B cell (primary cell): ENCODE measurements around the gene ABHD16A. TPM values are rescaled to one million over a fixed set of nuclear protein-coding genes. Genes with fewer than 3 reads are reported as not detected.

Source experiments
- ATAC-seq: fragments of 200-7000 bp; cut with Tn5 transposase; one replicate; pipeline ENCODE4 v1.10.0; 2021; ENCODE audit warnings: low read depth, mild to moderate bottlenecking, moderate number of reproducible peaks, moderate library complexity
- CTCF ChIA-PET: fragments of 350-600 bp; sonication (Branson Sonifier 250); formaldehyde crosslinking; loops from one replicate; lab custom pipeline; 2021; ENCODE audit warnings: antibody characterized with exemption, inconsistent platforms; lab: Charles Lee
- POLR2A ChIA-PET: fragments of 350-600 bp; sonication (Branson Sonifier 250); formaldehyde crosslinking; loops from one replicate; lab custom pipeline; 2021; ENCODE audit warnings: antibody characterized with exemption; lab: Charles Lee
- DNase-seq: peaks from one replicate; pipeline ENCODE4 v3.0.0; 2013
- H2AFZ ChIP-seq: 2 replicates; pipeline ENCODE4 v1.6.1; 2012; ENCODE audit warnings: mild to moderate bottlenecking, low read depth, low read length; ENCODE audit not compliant: insufficient read depth, poor library complexity, severe bottlenecking
- H3K27ac ChIP-seq, 2 donors: 1 replicate in 1 of 2; 2 replicates in 1 of 2; pipeline ENCODE4 v1.5.1; 2012 to 2013; ENCODE audit warnings: low read length in 2 of 2, mild to moderate bottlenecking in 2 of 2, moderate library complexity in 1 of 2
- H3K27me3 ChIP-seq, 4 experiments: fragments of 200-600 bp in 1 of 4; sonication (generic) in 1 of 4; replicated peaks in 1 of 4; 1 replicate in 2 of 4; 2 replicates in 2 of 4; pipeline versions ENCODE4 v1.6.1 to v1.7.0; 2013 to 2016; ENCODE audit warnings: low read length in 3 of 4, mild to moderate bottlenecking in 2 of 4, mixed read lengths in 1 of 4, moderate library complexity in 1 of 4; ENCODE audit not compliant: insufficient read depth in 4 of 4, control insufficient read depth in 3 of 4; ENCODE audit errors: control extremely low read depth in 1 of 4
- H3K36me3 ChIP-seq, 2 experiments: replicated peaks in 1 of 2; 1 replicate in 1 of 2; 2 replicates in 1 of 2; pipeline versions ENCODE4 v1.6.1 to v1.7.1; 2013; ENCODE audit warnings: low read length in 1 of 2; ENCODE audit not compliant: insufficient read depth in 2 of 2, control insufficient read depth in 1 of 2; ENCODE audit errors: control extremely low read depth in 1 of 2, extremely low read depth in 1 of 2
- H3K4me1 ChIP-seq, 2 donors: fragments of 200-600 bp in 1 of 2; sonication (generic) in 1 of 2; 1 replicate in 1 of 2; 2 replicates in 1 of 2; pipeline versions ENCODE4 v1.5.1 to v1.6.1; 2013 to 2017; ENCODE audit warnings: low read length in 2 of 2; ENCODE audit not compliant: control insufficient read depth in 2 of 2, insufficient read depth in 2 of 2
- H3K4me2 ChIP-seq: replicated peaks from 2 replicates; pipeline ENCODE3; 2012; ENCODE audit warnings: mild to moderate bottlenecking, low read depth, low read length; ENCODE audit not compliant: poor library complexity, severe bottlenecking
- H3K4me3 ChIP-seq, 5 experiments: fragments of 200-600 bp in 1 of 5; sonication (generic) in 1 of 5; 1 replicate in 3 of 5; 2 replicates in 2 of 5; pipeline versions ENCODE4 v1.5.1 to v1.7.0; 2011 to 2016; ENCODE audit warnings: low read length in 4 of 5, mild to moderate bottlenecking in 4 of 5, low read depth in 2 of 5, control low read depth in 1 of 5, moderate library complexity in 1 of 5; ENCODE audit not compliant: insufficient read depth in 1 of 5; ENCODE audit errors: control extremely low read depth in 1 of 5, extremely low read depth in 1 of 5
- H3K79me2 ChIP-seq: fragments of 200-600 bp; sonication (generic); one replicate; pipeline ENCODE4 v1.6.0; 2016; ENCODE audit warnings: low read length; ENCODE audit not compliant: control insufficient read depth, insufficient read depth
- H3K9ac ChIP-seq: fragments of 200-600 bp; sonication (generic); 2 replicates; pipeline ENCODE4 v1.6.1; 2017; ENCODE audit warnings: mild to moderate bottlenecking, low read length, moderate library complexity
- H3K9me3 ChIP-seq, 3 donors: one replicate each; pipeline versions ENCODE4 v1.6.1 to v1.7.1; 2013; ENCODE audit warnings: low read length in 2 of 3; ENCODE audit not compliant: control insufficient read depth in 2 of 3, insufficient read depth in 1 of 3; ENCODE audit errors: control extremely low read depth in 1 of 3
- H4K20me1 ChIP-seq: 2 replicates; pipeline ENCODE4 v1.6.0; 2012; ENCODE audit warnings: mild to moderate bottlenecking, low read length; ENCODE audit not compliant: insufficient read depth, control insufficient read depth, poor library complexity, severe bottlenecking
- H3K27ac Mint-ChIP-seq: one replicate; pipeline ENCODE4 v1.8.0; 2021; ENCODE audit warnings: mixed read lengths
- H3K27me3 Mint-ChIP-seq: one replicate; pipeline ENCODE4 v1.8.0; 2021; ENCODE audit warnings: mixed read lengths
- H3K4me1 Mint-ChIP-seq: one replicate; pipeline ENCODE4 v1.8.0; 2021; ENCODE audit warnings: mixed read lengths
- H3K4me3 Mint-ChIP-seq: one replicate; pipeline ENCODE4 v1.8.0; 2021; ENCODE audit warnings: mixed read lengths
- H3K9me3 Mint-ChIP-seq: one replicate; pipeline ENCODE4 v1.8.0; 2022; ENCODE audit warnings: mixed read lengths; ENCODE audit not compliant: insufficient read depth
- CTCF ChIP-seq: fragments of 200-600 bp; IDR thresholded peaks from one replicate; pipeline ENCODE4 v1.8.0; 2022; ENCODE audit warnings: antibody characterized with exemption, mild to moderate bottlenecking
- EZH2 ChIP-seq: IDR thresholded peaks from 2 replicates; pipeline ENCODE4 v1.6.1; 2012; ENCODE audit warnings: borderline replicate concordance, low read depth, mild to moderate bottlenecking, moderate library complexity, low read length; ENCODE audit not compliant: insufficient read depth, poor library complexity, severe bottlenecking
- WGBS: methylation state at CpG from one replicate; pipeline ENCODE4 v1.1.5; 2013; ENCODE audit warnings: missing lambda C conversion rate; ENCODE audit not compliant: insufficient coverage; 5-methylcytosine and 5-hydroxymethylcytosine counted together
- intact Hi-C: fragments of 100-400 bp; cut with micrococcal nuclease; formaldehyde crosslinking; loops from one replicate; pipeline ENCODE4 v1.10.0; 2022
- polyA plus RNA-seq: library from polyadenylated mRNA; depleted of rRNA; stranded (reverse); fragments of >200 nt; gene quantifications from 2 replicates; pipeline ENCODE4 v1.2.3, GENCODE V29; 2012
- total RNA-seq, 2 donors: library from RNA; stranded (reverse); fragments of 120-200 nt in 1 of 2; gene quantifications; 1 replicate in 1 of 2; 2 replicates in 1 of 2; pipeline versions ENCODE4 v1.2.3 to v1.2.4, GENCODE V29; 2013 to 2022

The ABHD16A gene
- total and polyA plus RNA-seq, 2 donors (not counting 1 experiment from before 2014, with no cell fraction given), result 78.3 to 97.5 TPM

- no peak overlapping the region for H3K27ac Mint-ChIP-seq
- H3K27me3 Mint-ChIP-seq, result no peaks in the 10 kb centered on the region
- H3K4me3 ChIP-seq, result no peak overlapping the region
- WGBS, result 97% methylated on average over 5 of the region's 10 CpGs
- no peaks in the 10 kb centered on the region for H3K9me3 ChIP-seq
- H3K9ac ChIP-seq, result no peak overlapping the region
- no peak overlapping the region for H2AFZ ChIP-seq
- TF ChIP-seq CTCF (no peak), EZH2 (no peak)
- no peak for DNase-seq
- H3K4me2 ChIP-seq, result no peak overlapping the region
- no peak overlapping the region for H3K4me3 Mint-ChIP-seq
- no peaks in the 10 kb centered on the region for H3K79me2 ChIP-seq
- H3K27ac ChIP-seq, result no peak overlapping the region
- no peaks in the 10 kb centered on the region for H3K4me1 Mint-ChIP-seq
- ATAC-seq, result no peak
- ChIA-PET CTCF (interaction anchor here (0.5 to 1.4 kb wide), 2 partner anchors 13 to 59 kb away, joined by 3 to 4 read pairs; no protein-coding TSS in a partner anchor), POLR2A (interaction anchor here (1.0 to 1.8 kb wide), 2 partner anchors 13 to 18 kb away, joined by 4 to 5 read pairs; partner anchors contain the start of gene BAG6)
- H4K20me1 ChIP-seq, result peaks cover 13% of the 10 kb centered on the region
- intact Hi-C loops, result no loop called here
- no peaks in the 10 kb centered on the region for H3K27me3 ChIP-seq
- H3K36me3 ChIP-seq, result peaks cover 13 to 89% of the 10 kb centered on the region in 2 experiments
- H3K9me3 Mint-ChIP-seq, result no peaks in the 10 kb centered on the region
- H3K4me1 ChIP-seq, result no peaks in the 10 kb centered on the region
Observed at GRCh38 chr6:31639449-31639861, 63.7 kb downstream of the ABHD16A start.

- no peak overlapping the region for H3K9ac ChIP-seq
- intact Hi-C loops, result no loop called here
- 91% methylated on average over 8 of the region's 9 CpGs for WGBS
- Mint-ChIP-seq H3K27ac (no peak overlapping the region), H3K4me1 (no peaks in the 10 kb centered on the region), H3K9me3 (no peaks in the 10 kb centered on the region), H3K4me3 (no peak overlapping the region), H3K27me3 (no peaks in the 10 kb centered on the region)
- peaks cover 9% of the 10 kb centered on the region for H4K20me1 ChIP-seq
- DNase-seq (no peak), ATAC-seq (no peak)
- H3K9me3 ChIP-seq, result no peaks in the 10 kb centered on the region
- TF ChIP-seq EZH2 (no peak), CTCF (no peak)
- H3K36me3 ChIP-seq, result peaks cover 13 to 89% of the 10 kb centered on the region in 2 experiments
- no peaks in the 10 kb centered on the region for H3K4me1 ChIP-seq
- ChIA-PET POLR2A (interaction anchor here (1.0 to 1.8 kb wide), 2 partner anchors 13 to 17 kb away, joined by 4 to 5 read pairs; partner anchors contain the start of gene BAG6), CTCF (interaction anchor here (0.5 to 1.4 kb wide), 2 partner anchors 12 to 59 kb away, joined by 3 to 4 read pairs; no protein-coding TSS in a partner anchor)
- no peak overlapping the region for H2AFZ ChIP-seq
- no peaks in the 10 kb centered on the region for H3K27me3 ChIP-seq
- H3K4me2 ChIP-seq, result no peak overlapping the region
- no peak overlapping the region for H3K4me3 ChIP-seq
- no peaks in the 10 kb centered on the region for H3K79me2 ChIP-seq
- H3K27ac ChIP-seq, result no peak overlapping the region
Observed at GRCh38 chr6:31639043-31639442, 64.1 kb downstream of the ABHD16A start.
